GM23338 (cell line): ENCODE data around the gene XPO6. TPM values are rescaled to one million over a fixed set of nuclear protein-coding genes. Genes with fewer than 3 reads are reported as not detected.
A peak's percentile ranks its signal among the peaks of the same experiment; 100 is the strongest.

Experiments
- ATAC-seq: fragments of 200-7000 bp; cut with Tn5 transposase; 3 replicates; pipeline ENCODE4 v1.9.1; 2020
- DNase-seq: peaks from one replicate; pipeline ENCODE4 v3.0.0-alpha.2; 2015; ENCODE audit warnings: low spot score
- H2AFZ ChIP-seq: fragments of 200-600 bp; sonication (generic); 2 replicates; pipeline ENCODE4 v1.8.0; 2016; ENCODE audit warnings: antibody characterized with exemption, mild to moderate bottlenecking, moderate library complexity
- H3F3A ChIP-seq: fragments of 200-600 bp; sonication (generic); replicated peaks from 2 replicates; pipeline ENCODE4 v1.8.0; 2017; ENCODE audit warnings: antibody characterized with exemption, mixed run types, low read depth
- H3K27ac ChIP-seq: fragments of 200-600 bp; sonication (generic); 2 replicates; pipeline ENCODE4 v1.6.1; 2016; ENCODE audit warnings: low read depth
- H3K27me3 ChIP-seq: fragments of 200-600 bp; sonication (generic); 2 replicates; pipeline ENCODE4 v1.8.0; 2016; ENCODE audit warnings: mild to moderate bottlenecking, mixed run types, moderate library complexity; ENCODE audit not compliant: insufficient read depth
- H3K36me3 ChIP-seq: fragments of 200-600 bp; sonication (generic); 2 replicates; pipeline ENCODE4 v1.8.0; 2016; ENCODE audit warnings: mild to moderate bottlenecking; ENCODE audit not compliant: insufficient read depth
- H3K4me1 ChIP-seq: fragments of 200-600 bp; sonication (generic); 2 replicates; pipeline ENCODE4 v1.8.0; 2016; ENCODE audit warnings: mild to moderate bottlenecking, moderate library complexity; ENCODE audit not compliant: insufficient read depth
- H3K4me2 ChIP-seq: fragments of 200-600 bp; sonication (generic); 2 replicates; pipeline ENCODE4 v1.7.1; 2017; ENCODE audit warnings: mixed run types
- H3K4me3 ChIP-seq: fragments of 200-600 bp; sonication (generic); 2 replicates; pipeline ENCODE4 v1.6.1; 2016; ENCODE audit warnings: mixed run types
- H3K79me2 ChIP-seq: fragments of 200-600 bp; sonication (generic); replicated peaks from 2 replicates; pipeline ENCODE4 v1.8.0; 2017; ENCODE audit warnings: mild to moderate bottlenecking; ENCODE audit not compliant: insufficient read depth
- H3K9me2 ChIP-seq: fragments of 200-600 bp; sonication (generic); 2 replicates; pipeline ENCODE4 v1.8.0; 2017; ENCODE audit not compliant: insufficient read depth
- H4K20me1 ChIP-seq: fragments of 200-600 bp; sonication (generic); replicated peaks from 2 replicates; pipeline ENCODE4 v1.8.0; 2017; ENCODE audit warnings: mild to moderate bottlenecking; ENCODE audit not compliant: insufficient read depth
- H3K27ac Mint-ChIP-seq: 2 replicates; pipeline ENCODE4 v1.8.0; 2020; ENCODE audit warnings: inconsistent platforms, mild to moderate bottlenecking, moderate library complexity, mixed read lengths
- H3K27me3 Mint-ChIP-seq: 3 replicates; pipeline ENCODE4 v1.8.0; 2022; ENCODE audit warnings: low read depth, mild to moderate bottlenecking, moderate library complexity, mixed read lengths, inconsistent platforms; ENCODE audit not compliant: insufficient read depth, poor library complexity
- H3K36me3 Mint-ChIP-seq: 3 replicates; pipeline ENCODE4 v1.8.0; 2021; ENCODE audit warnings: low read depth, mild to moderate bottlenecking, inconsistent platforms, moderate library complexity, mixed read lengths
- H3K4me1 Mint-ChIP-seq: 3 replicates; pipeline ENCODE4 v1.8.0; 2020; ENCODE audit warnings: mild to moderate bottlenecking, inconsistent platforms, mixed read lengths
- H3K4me3 Mint-ChIP-seq: 3 replicates; pipeline ENCODE4 v1.8.0; 2021; ENCODE audit warnings: moderate library complexity, mild to moderate bottlenecking, inconsistent platforms, mixed read lengths
- H3K9me3 Mint-ChIP-seq: 3 replicates; pipeline ENCODE4 v1.8.0; 2020; ENCODE audit warnings: moderate library complexity, mild to moderate bottlenecking, inconsistent platforms, mixed read lengths
- CREB1 ChIP-seq: fragments of 250-450 bp; sonication (Bioruptor Pico); IDR thresholded peaks from 2 replicates; pipeline ENCODE4 v1.5.0; 2020; ENCODE audit warnings: low read depth, mild to moderate bottlenecking, moderate library complexity
- CTCF ChIP-seq, 2 experiments: fragments of 200-600 bp in 1 of 2; sonication (generic) in 1 of 2; conservative IDR thresholded peaks; 2 replicates each; pipeline versions ENCODE4 v1.5.1 to v1.6.1; 2016 to 2017; ENCODE audit warnings: antibody characterized with exemption in 2 of 2, low read depth in 2 of 2, mild to moderate bottlenecking in 2 of 2, moderate library complexity in 1 of 2
- EZH2 ChIP-seq: fragments of 200-600 bp; sonication (generic); IDR thresholded peaks from one replicate; pipeline ENCODE4 v1.8.0; 2017; ENCODE audit warnings: antibody characterized with exemption, mild to moderate bottlenecking, low read depth; ENCODE audit not compliant: unreplicated experiment
- EZH2phosphoT487 ChIP-seq: fragments of 200-600 bp; sonication (generic); IDR thresholded peaks from one replicate; pipeline ENCODE4 v1.8.1; 2018; ENCODE audit warnings: antibody characterized with exemption; ENCODE audit not compliant: unreplicated experiment
- JUNB ChIP-seq: IDR thresholded peaks from one replicate; pipeline ENCODE4 v1.6.1; 2016; ENCODE audit warnings: antibody characterized with exemption; ENCODE audit not compliant: unreplicated experiment
- NANOG ChIP-seq: IDR thresholded peaks from 2 replicates; pipeline ENCODE4 v1.6.1; 2016; ENCODE audit warnings: antibody characterized with exemption, borderline replicate concordance
- POLR2AphosphoS5 ChIP-seq: IDR thresholded peaks from 2 replicates; pipeline ENCODE4 v1.6.1; 2016; ENCODE audit warnings: antibody characterized with exemption, low read depth
- REST ChIP-seq: IDR thresholded peaks from one replicate; pipeline ENCODE4 v1.6.1; 2018; ENCODE audit warnings: antibody characterized with exemption; ENCODE audit not compliant: unreplicated experiment
- STAT1 ChIP-seq: IDR thresholded peaks from one replicate; pipeline ENCODE4 v1.6.1; 2016; ENCODE audit warnings: antibody characterized with exemption; ENCODE audit not compliant: unreplicated experiment
- ZNF114 ChIP-seq: fragments of 250-450 bp; sonication (Bioruptor Pico); IDR thresholded peaks from 2 replicates; pipeline ENCODE4 v1.5.0; 2020; ENCODE audit warnings: mild to moderate bottlenecking, moderate library complexity
- ZNF331 ChIP-seq: fragments of 250-450 bp; sonication (Bioruptor Pico); IDR thresholded peaks from 2 replicates; pipeline ENCODE4 v1.5.0; 2020; ENCODE audit warnings: low read depth, mild to moderate bottlenecking, moderate library complexity
- polyA plus RNA-seq: library from polyadenylated mRNA; unstranded; fragments of >200 nt; fragmentation: Nextera tagmentation; extraction: Ambion mirVana; gene quantifications from 2 replicates; pipeline ENCODE4 v1.2.1, GENCODE V29; 2016
- total RNA-seq: library from RNA; depleted of rRNA; stranded (reverse); fragments of >200 nt; shearing (Covaris generic); gene quantifications from 2 replicates; pipeline ENCODE4 v1.2.3, GENCODE V29; 2014
- TF ChIP-seq, protein P1 (sequence below): IDR thresholded peaks from 2 replicates; pipeline ENCODE4 v1.6.1; 2016; ENCODE audit warnings: antibody characterized with exemption

The XPO6 gene
- total and polyA plus RNA-seq, 2 experiments from 2014 or later: 83.9 to 178 TPM

DNA sequence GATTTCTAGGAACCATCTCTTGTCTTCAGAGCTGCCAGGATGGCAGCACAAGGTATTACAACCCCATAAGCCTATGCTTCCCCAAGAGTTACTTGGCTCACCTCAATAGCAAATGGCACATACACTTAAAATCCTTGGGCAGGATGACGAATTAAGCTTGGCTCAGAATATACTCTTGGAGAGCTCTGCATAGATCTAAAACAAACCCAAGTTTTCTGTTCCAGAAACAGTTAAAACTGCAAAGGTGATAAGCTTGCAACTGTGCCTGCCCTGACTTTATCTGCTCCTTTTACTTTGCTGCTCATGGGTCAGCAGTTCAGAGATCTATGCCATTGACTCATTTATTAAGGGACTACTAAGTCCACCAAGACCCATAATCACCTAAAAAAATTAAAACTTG, 26.1 kb downstream of the XPO6 start (continued):
- TF ChIP-seq STAT1 (no peak), ZNF331 (CRISPR knock-in tag) (no peak), REST (no peak), NANOG (no peak), EZH2phosphoT487 (no peak), JUNB (no peak), EZH2 (no peak)

- H3K4me1 ChIP-seq: peaks cover 24% of the 10 kb centered on the region
- H3K4me1 Mint-ChIP-seq: peaks cover 40% of the 10 kb centered on the region
- ATAC-seq: no peak
- TF ChIP-seq STAT1 (no peak), JUNB (no peak), ZNF114 (no peak), NANOG (no peak), CREB1 (CRISPR knock-in tag) (no peak), CTCF (conservative IDR thresholded peaks at IDR 0.05; ENCODE audit: low read depth in 2 of 2) (no peak), POLR2AphosphoS5 (no peak), REST (no peak), EZH2 (no peak)
- TF ChIP-seq, protein P1, sequence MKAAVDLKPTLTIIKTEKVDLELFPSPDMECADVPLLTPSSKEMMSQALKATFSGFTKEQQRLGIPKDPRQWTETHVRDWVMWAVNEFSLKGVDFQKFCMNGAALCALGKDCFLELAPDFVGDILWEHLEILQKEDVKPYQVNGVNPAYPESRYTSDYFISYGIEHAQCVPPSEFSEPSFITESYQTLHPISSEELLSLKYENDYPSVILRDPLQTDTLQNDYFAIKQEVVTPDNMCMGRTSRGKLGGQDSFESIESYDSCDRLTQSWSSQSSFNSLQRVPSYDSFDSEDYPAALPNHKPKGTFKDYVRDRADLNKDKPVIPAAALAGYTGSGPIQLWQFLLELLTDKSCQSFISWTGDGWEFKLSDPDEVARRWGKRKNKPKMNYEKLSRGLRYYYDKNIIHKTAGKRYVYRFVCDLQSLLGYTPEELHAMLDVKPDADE: no peak
Observed at GRCh38 chr16:28184625-28185024, 27.1 kb downstream of the XPO6 start.

More at GRCh38 chr16:28184625-28185024, 27.1 kb downstream of the XPO6 start:
- no peak overlapping the region for H3K27ac Mint-ChIP-seq
- H3K36me3 Mint-ChIP-seq: peaks cover 27% of the 10 kb centered on the region
- H3K4me3 Mint-ChIP-seq: no peak overlapping the region
- DNase-seq: no peak
- Histone ChIP-seq H4K20me1 (peaks cover 62% of the 10 kb centered on the region), H3F3A (no peaks in the 10 kb centered on the region), H3K27me3 (no peaks in the 10 kb centered on the region), H3K9me2 (no peaks in the 10 kb centered on the region), H3K4me3 (no peak overlapping the region), H2AFZ (no peak overlapping the region), H3K27ac (0 out of 2 replicates have a peak overlapping the region, but pooled peaks have one; percentile 21), H3K4me2 (no peak overlapping the region), H3K36me3 (no peaks in the 10 kb centered on the region; the same call in 1 of the 2 replicates), H3K79me2 (peaks cover 100% of the 10 kb centered on the region)
- H3K27me3 Mint-ChIP-seq: peaks cover 5% of the 10 kb centered on the region
- H3K9me3 Mint-ChIP-seq: 0 out of 3 replicates have a peak, but pooled peaks cover 3% of the 10 kb centered on the region
